NCI-H446 treated with DMSO at 0.1 percent for 48 hours (cell line): Measurements from ENCODE around the gene OR11G2.
"Not testable (repeated sequence)": the region's sequence is repeated elsewhere in the genome, so short reads cannot be mapped to it uniquely, and the experiment has no call there.

Experiments used
- DNase-seq: peaks from one replicate; lab custom pipeline; 2025; lab: John Stamatoyannopoulos, UW

Gene OR11G2

DNA sequence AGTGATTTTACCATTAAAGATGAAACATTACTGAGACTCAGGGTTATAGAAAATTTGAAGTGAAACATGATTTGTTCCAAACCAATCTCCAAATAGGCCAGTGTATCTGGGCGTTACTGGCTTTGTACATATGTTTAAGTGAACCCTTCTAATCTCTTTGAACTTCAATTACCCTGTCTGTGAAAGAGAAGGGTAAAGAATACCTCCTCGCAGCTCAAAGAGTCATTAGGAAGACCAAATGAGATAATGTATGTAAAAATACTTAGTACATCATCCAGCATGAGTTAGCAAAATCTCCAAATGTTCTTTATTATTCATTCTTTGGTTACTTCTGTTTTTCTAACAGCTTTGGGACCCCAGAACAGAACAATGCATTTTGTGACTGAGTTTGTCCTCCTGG is 32.7 kb downstream of the OR11G2 start, which contains the start of gene OR11H6:
TSS of gene OR11H6 (plus strand) at position 301 of the 400 bp plus-strand sequence. CDS start at position 301, 0 bp downstream.
- DNase-seq = no peak

DNA sequence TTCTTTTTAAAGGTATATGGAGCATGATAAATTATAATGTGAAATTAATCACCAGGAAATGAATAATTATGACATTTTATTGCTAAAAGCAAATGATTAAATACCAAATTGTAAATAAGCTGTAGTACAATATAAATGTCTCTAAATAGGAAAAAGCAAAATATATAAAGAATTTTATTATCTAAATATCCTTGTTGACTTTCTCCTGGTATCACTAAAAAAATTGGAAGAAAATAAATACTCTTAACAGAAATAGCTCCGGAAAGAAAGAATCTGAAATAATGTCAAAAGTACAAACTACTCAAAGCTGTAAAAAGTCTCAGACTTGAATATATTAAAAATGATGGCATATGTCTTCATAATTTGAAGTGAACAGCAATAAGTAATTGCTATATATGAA is 38.0 kb downstream of the OR11G2 start, which contains the start of gene OR11H7:
TSS of gene OR11H7 (plus strand) at position 301 of the 400 bp plus-strand sequence.
- DNase-seq = no peak

DNA sequence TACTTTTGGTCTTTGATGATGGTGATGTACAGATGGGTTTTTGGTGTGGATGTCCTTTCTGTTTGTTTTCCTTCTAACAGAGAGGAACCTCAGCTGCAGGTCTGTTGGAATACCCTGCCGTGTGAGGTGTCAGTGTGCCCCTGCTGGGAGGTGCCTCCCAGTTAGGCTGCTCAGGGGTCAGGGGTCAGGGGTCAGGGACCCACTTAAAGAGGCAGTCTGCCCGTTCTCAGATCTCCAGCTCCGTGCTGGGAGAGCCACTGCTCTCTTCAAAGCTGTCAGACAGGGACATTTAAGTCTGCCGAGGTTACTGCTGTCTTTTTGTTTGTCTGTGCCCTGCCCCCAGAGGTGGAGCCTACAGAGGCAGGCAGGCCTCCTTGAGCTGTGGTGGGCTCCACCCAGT is 44.7 kb downstream of the OR11G2 start:
- not testable (repeated sequence) for DNase-seq

DNA sequence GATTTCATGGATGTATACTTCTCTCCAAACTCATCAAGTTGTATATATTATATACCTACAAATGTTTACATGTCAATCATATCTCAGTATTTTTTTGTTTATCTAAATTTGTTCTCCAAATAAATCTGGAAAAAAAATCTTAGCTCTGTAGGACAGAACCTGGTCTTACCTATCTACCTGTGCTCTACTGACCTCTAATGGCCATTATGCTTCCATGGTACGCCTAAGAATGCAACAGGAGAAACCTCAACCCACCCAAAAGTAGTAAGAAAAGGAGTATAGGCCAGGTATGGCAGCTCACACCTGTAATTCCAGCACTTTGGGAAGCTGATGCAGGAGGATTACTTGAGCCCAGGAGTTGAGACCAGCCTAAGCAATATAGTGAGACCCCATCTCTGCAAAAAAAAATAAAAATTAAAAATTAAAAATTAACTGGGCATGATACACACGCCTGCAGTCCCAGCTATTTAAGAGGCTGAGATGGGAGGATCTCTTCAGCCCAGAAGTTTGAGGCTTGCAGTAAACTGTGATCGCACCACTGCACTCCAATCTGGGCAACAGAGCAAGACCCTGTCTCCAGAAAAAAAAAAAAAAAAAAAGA is 57.0 kb downstream of the OR11G2 start:
- no peak for DNase-seq
